Heart left ventricle (tissue), 16 donors: ENCODE results near the gene ENTPD7. TPM values are rescaled to one million over a fixed set of nuclear protein-coding genes. Genes with fewer than 3 reads are reported as not detected.
"Not testable (repeated sequence)": the region's sequence is repeated elsewhere in the genome, so short reads cannot be mapped to it uniquely, and the experiment has no call there.

Source experiments
- ATAC-seq, 4 donors: fragments of 200-7000 bp; cut with Tn5 transposase; one replicate each; pipeline ENCODE4 v1.9.1; 2020 to 2022; ENCODE audit warnings: moderate library complexity in 4 of 4, mild to moderate bottlenecking in 3 of 4, moderate number of reproducible peaks in 1 of 4
- DNase-seq, 5 donors: peaks; one replicate each; pipeline ENCODE4 v3.0.0-alpha.2; 2020
- H3K27ac ChIP-seq, 12 donors: fragments of 200-600 bp; sonication (generic) in 4 of 12; one replicate each; pipeline versions ENCODE4 v1.5.0 to v1.8.0; 2016 to 2022; ENCODE audit warnings: mild to moderate bottlenecking in 2 of 12
- H3K27me3 ChIP-seq, 9 donors: fragments of 200-600 bp; sonication (generic) in 2 of 9; one replicate each; pipeline versions ENCODE4 v1.5.1 to v1.8.0; 2016 to 2022; ENCODE audit warnings: mild to moderate bottlenecking in 3 of 9
- H3K36me3 ChIP-seq, 9 donors: fragments of 200-600 bp; sonication (generic) in 2 of 9; one replicate each; pipeline versions ENCODE4 v1.5.0 to v1.8.0; 2018 to 2022; ENCODE audit warnings: mild to moderate bottlenecking in 2 of 9
- H3K4me1 ChIP-seq, 12 donors: fragments of 200-600 bp; sonication (generic) in 4 of 12; one replicate each; pipeline versions ENCODE4 v1.5.0 to v1.8.0; 2016 to 2022; ENCODE audit warnings: mild to moderate bottlenecking in 3 of 12
- H3K4me3 ChIP-seq, 12 donors: fragments of 200-600 bp; sonication (generic) in 4 of 12; one replicate each; pipeline versions ENCODE4 v1.5.0 to v1.8.0; 2017 to 2022; ENCODE audit warnings: mild to moderate bottlenecking in 9 of 12, moderate library complexity in 4 of 12
- H3K9me3 ChIP-seq, 12 donors: fragments of 200-600 bp; sonication (generic) in 4 of 12; one replicate each; pipeline versions ENCODE4 v1.5.0 to v1.8.0; 2016 to 2022; ENCODE audit warnings: mild to moderate bottlenecking in 1 of 12
- CTCF ChIP-seq, 12 donors: fragments of 200-600 bp; sonication (generic) in 4 of 12; IDR thresholded peaks; one replicate each; pipeline versions ENCODE4 v1.5.0 to v1.8.0; 2018 to 2022; ENCODE audit warnings: antibody characterized with exemption in 12 of 12, mild to moderate bottlenecking in 5 of 12
- POLR2A ChIP-seq, 2 donors: fragments of 450-650 bp; IDR thresholded peaks; one replicate each; pipeline ENCODE4 v1.6.1; 2017; ENCODE audit warnings: antibody characterized with exemption in 2 of 2, mild to moderate bottlenecking in 2 of 2, moderate library complexity in 2 of 2
- WGBS, 4 donors: extraction: QIAGEN DNeasy Blood & Tissue Kit in 2 of 4; methylation state at CpG; one replicate each; pipeline versions ENCODE4 v1.1.5 to v1.1.7; 2013 to 2018; 5-methylcytosine and 5-hydroxymethylcytosine counted together
- intact Hi-C, 10 donors: fragments of 100-400 bp; cut with DNase I; formaldehyde crosslinking; loops; one replicate each; pipeline versions ENCODE4 v1.11.1 to v1.14.2; 2022
- polyA plus RNA-seq, 2 donors: library from polyadenylated mRNA; stranded (reverse); fragments of 200-250 nt; gene quantifications; one replicate each; pipeline ENCODE4 v1.2.3, GENCODE V29; 2013
- total RNA-seq, 9 donors: library from RNA; depleted of rRNA in 2 of 9; stranded (reverse); fragments of >200 nt in 2 of 9; fragmentation: NEBNext Ultra II Directional in 3 of 9; extraction: Animal tissue kit (Norgen Biotek cat#: 25700) in 3 of 9; gene quantifications; one replicate each; pipeline versions ENCODE4 v1.1.0 to v1.2.4, GENCODE V29; 2016 to 2023
- donor health status: ischemic (EF 13 %, LVEDD 7.1; RV severe dilation, severe dysfunction).
- donor health status: healthy with polysubstance abuse.
- donor health status: DM: no; HTN: yes; CAD: no.
- donor health status: DM: no; HTN: no; CAD: no.
- donor health status: ischemic (EF 25% LVEDD 6.9; RV normal size, moderate dysfunction).
- donor health status: ischemic (EF 25% LVEDD 5.7; RV mildly dilated, moderate dysfunction).
- donor health status: healthy.
- donor health status: DM: yes; HTN: yes; CAD: no.
- donor health status: ischemic (EF 35%, LVEDD 5.7; RV mildly dilated, moderate dysfunction).
- donor health status: nonischemic (EF 11% LVEDD 7.7; RV severe dilation, severe dysfunction).
- donor health status: DM: yes; HTN: yes; CAD: no.
- donor health status: PGD.
- donor health status: ischemic (EF 29% LVEDD 5.4; RV normal size, mild dysfunction).
- donor health status: nonischemic (EF 23%, LVEDD 6.1; RV moderate dilation, normal function).

ENTPD7 gene
- total and polyA plus RNA-seq, 11 donors: 0.23 to 5.6 (median 2.7) TPM

- intact Hi-C loops: loop anchor here in 6 of 10 donors (5.0 to 10.0 kb wide), 5 partner anchors 33 to 108 kb away; partner anchors contain the start of genes ENTPD7 (in 4 of the 6), COX15 (in 1 of the 6) and CUTC (in 1 of the 6)
- Histone ChIP-seq H3K36me3 (no peaks in the 10 kb centered on the region), H3K4me3 (no peak overlapping the region), H3K27me3 (no peaks in the 10 kb centered on the region), H3K9me3 (no peaks in the 10 kb centered on the region), H3K27ac (no peak overlapping the region), H3K4me1 (peaks cover 0 to 19% (median 9%) of the 10 kb centered on the region in 12 donors)
- no peak for TF ChIP-seq POLR2A (IDR thresholded peaks at IDR 0.05)
- ATAC-seq: no peak
- DNase-seq: no peak
These were observed 35.4 kb upstream of the ENTPD7 start for GRCh38 chr10:99623919-99624318.

- 43 to 97% (median 65%) methylated on average over 2 to 3 of the region's 3 CpGs for WGBS, 4 donors
- H3K27ac ChIP-seq, H3K36me3 ChIP-seq, DNase-seq, ATAC-seq, H3K4me3 ChIP-seq, H3K4me1 ChIP-seq, H3K9me3 ChIP-seq, H3K27me3 ChIP-seq: not testable (repeated sequence)
- intact Hi-C loops: loop anchor here in 3 of 10 donors (10.0 kb wide), 2 partner anchors 80 to 90 kb away; no protein-coding TSS in a partner anchor
These were observed 34.2 kb upstream of the ENTPD7 start for GRCh38 chr10:99625124-99625523.

GRCh38 chr10:99628923-99629624, 30.2 kb upstream of the ENTPD7 start:
- DNase-seq: no peak
- no peak for ATAC-seq
- no peak overlapping the region for H3K4me3 ChIP-seq
- WGBS, 4 donors: 76 to 87% (median 81%) methylated on average over 1 of the region's 1 CpG
- no peaks in the 10 kb centered on the region for H3K4me1 ChIP-seq
- no peak for TF ChIP-seq CTCF (IDR thresholded peaks at IDR 0.05)
- TF ChIP-seq POLR2A (IDR thresholded peaks at IDR 0.05): no peak
- no peaks in the 10 kb centered on the region for H3K27me3 ChIP-seq
- intact Hi-C loops: loop anchor here in 3 of 10 donors (10.0 kb wide), 2 partner anchors 76 to 86 kb away; no protein-coding TSS in a partner anchor
- no peak overlapping the region for H3K27ac ChIP-seq
- H3K36me3 ChIP-seq: no peaks in the 10 kb centered on the region
- H3K9me3 ChIP-seq: no peaks in the 10 kb centered on the region

GRCh38 chr10:99629625-99629978, 29.7 kb upstream of the ENTPD7 start:
- no peak for ATAC-seq
- no peak for DNase-seq
- TF ChIP-seq CTCF (IDR thresholded peaks at IDR 0.05): no peak
- no peak for TF ChIP-seq POLR2A (IDR thresholded peaks at IDR 0.05)
- H3K27ac ChIP-seq: no peak overlapping the region
- H3K27me3 ChIP-seq: no peaks in the 10 kb centered on the region
- intact Hi-C loops: loop anchor here in 3 of 10 donors (10.0 kb wide), 2 partner anchors 75 to 85 kb away; no protein-coding TSS in a partner anchor
- WGBS, 4 donors: 57 to 94% (median 59%) methylated on average over 3 of the region's 3 CpGs
- no peaks in the 10 kb centered on the region for H3K9me3 ChIP-seq
- H3K4me3 ChIP-seq: no peak overlapping the region
- no peaks in the 10 kb centered on the region for H3K36me3 ChIP-seq
- H3K4me1 ChIP-seq: no peaks in the 10 kb centered on the region

GRCh38 chr10:99630433-99630832, 28.9 kb upstream of the ENTPD7 start:
- DNase-seq (no peak), ATAC-seq (no peak)
- peak in 9 of 12 donors; percentile 12 to 43 (median 24) for TF ChIP-seq CTCF (IDR thresholded peaks at IDR 0.05)
- no peak for TF ChIP-seq POLR2A (IDR thresholded peaks at IDR 0.05)
- WGBS, 4 donors: 28 to 59% (median 51%) methylated on average over 2 of the region's 2 CpGs
- intact Hi-C loops: loop anchor here in 1 of 10 donors (5.0 kb wide), 1 partner anchor 82 kb away; no protein-coding TSS in a partner anchor
- Histone ChIP-seq H3K27ac (no peak overlapping the region), H3K4me3 (no peak overlapping the region), H3K4me1 (no peaks in the 10 kb centered on the region), H3K9me3 (no peaks in the 10 kb centered on the region), H3K27me3 (no peaks in the 10 kb centered on the region), H3K36me3 (no peaks in the 10 kb centered on the region)
